NK-92 (cell line): Measurements from ENCODE around the gene PHC2.
"Not testable (repeated sequence)": the region's sequence is repeated elsewhere in the genome, so short reads cannot be mapped to it uniquely, and the experiment has no call there.

Experiments
- DNase-seq: peaks from one replicate; lab custom pipeline; 2025; ENCODE audit not compliant: unreplicated experiment; lab: John Stamatoyannopoulos, UW

PHC2 gene

DNA sequence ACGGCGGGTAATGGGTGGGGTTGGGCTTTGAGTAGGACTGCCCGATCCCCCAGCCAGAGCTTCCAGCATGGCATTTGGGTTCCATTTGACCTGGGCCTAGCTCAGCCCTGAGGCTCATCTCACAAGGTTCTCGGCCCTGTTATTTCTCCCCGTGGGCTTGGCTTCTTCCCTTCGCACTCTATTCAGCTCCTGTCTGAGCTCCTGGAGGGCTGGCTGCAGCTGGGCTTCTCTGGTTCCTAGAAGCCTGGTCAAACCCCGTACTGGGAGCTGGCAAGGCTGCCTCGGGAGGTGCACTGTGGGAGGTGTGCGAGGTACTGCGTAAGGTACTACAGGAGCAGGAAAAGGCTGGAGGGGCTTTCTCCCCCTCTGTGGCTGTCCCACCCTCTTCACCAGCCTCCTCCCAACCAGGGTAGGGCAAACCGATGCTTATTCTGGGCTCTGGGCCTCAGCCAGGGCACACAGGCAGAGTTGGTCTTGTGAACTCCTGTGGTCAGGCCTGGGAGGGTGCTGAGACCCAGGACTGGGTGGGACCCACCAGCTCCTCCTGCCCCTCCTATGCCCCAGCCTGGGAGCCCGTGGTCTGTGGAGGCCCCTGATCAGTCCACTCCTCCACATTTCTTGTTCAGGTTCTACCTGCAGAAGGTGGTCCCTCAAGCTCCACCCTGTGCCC lies 110.8 kb downstream of the PHC2 start:
- DNase-seq: no peak

DNA sequence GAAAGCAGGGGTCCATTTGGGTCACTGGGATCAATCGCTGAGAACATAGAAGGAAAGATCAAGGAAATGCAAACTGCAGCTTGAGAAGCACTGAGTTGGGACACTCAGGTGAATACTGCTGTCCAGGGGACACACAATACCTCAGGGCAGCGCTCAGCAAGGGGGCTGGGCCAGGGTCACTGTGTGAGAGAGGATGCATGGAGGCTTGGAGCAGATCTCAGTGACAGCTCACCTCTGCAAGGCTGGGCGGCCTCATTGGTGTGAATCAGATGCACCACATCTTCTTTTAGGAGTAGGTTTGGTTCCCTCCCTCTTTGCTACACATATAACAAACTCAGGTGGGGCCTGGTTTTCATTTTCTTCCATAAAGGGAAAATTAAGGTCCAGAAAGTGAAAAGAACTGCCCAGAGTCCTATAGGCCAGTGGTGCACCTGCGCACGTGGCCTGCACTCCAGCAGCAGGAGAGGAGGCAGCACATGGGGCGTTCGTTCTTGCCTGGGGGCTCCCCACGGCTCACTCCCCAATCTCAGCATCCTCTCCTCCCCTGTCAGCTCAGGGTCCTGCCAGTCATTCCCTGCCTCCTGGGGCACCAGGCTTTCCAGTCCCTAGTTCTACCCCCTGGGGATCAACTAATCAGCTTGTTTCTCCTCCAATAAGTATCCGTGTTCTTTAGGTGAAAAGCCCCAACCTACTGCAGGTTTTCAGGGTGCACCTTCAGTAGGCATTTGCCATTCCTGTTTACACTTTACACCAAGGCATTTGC lies 111.5 kb downstream of the PHC2 start:
- no peak for DNase-seq

DNA sequence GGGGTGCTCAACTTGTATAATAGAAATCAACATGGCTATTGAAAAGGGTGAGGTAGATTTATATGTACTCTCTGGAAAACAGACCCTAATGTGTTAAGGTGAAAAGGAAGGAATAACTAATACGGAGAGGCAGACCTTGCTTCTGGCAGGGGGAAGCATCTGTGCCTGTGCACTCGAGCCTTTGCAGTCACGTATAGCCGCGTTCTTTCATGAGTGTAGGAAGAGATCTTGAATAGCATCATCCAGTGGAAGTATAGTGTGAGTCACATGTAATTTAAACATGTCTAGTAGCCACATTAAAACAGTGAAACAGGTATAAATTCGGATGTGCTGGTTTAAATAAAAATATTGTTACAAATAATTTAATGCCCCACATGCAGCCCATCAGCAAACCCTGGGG lies 112.9 kb downstream of the PHC2 start:
- no peak for DNase-seq

DNA sequence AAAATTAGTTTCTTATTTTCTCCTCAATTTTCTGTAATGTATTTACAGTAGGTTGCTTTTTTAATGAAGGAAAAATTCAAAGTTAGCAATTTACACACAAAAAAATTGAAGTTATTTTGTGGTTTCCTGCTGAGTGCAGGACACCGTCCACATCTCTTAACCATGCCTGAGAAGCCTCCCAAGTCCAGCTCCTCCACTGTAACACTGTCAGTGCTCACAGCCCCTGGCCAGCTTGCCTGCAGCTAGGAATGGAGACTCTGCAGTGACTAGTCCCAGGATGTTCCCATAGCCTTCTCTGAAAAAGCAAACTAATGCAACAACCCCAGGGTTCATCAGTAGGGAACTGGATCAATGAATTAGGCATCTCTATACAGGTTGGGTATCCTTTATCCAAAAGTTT lies 113.5 kb downstream of the PHC2 start:
- DNase-seq: no peak

DNA sequence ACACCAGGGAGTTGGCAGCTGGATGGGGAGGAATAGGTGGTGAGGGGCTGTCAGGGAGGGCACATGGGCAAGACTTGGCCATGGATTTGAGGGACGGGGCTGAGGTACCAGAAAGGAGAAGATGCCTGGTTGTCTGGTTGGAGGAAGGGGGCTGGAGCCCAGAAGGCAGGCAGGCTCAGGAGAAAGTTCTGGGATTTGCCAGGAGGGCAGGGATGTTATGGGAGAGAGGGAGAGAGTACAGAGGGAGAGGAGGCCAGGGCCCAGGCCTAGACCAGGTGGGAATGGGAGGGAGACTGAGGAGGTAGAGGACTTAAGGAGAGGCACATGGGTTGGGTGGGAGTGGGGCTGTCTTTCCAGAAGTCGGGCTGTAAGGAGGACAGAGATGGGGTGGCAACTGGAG lies 114.3 kb downstream of the PHC2 start:
- DNase-seq: no peak

DNA sequence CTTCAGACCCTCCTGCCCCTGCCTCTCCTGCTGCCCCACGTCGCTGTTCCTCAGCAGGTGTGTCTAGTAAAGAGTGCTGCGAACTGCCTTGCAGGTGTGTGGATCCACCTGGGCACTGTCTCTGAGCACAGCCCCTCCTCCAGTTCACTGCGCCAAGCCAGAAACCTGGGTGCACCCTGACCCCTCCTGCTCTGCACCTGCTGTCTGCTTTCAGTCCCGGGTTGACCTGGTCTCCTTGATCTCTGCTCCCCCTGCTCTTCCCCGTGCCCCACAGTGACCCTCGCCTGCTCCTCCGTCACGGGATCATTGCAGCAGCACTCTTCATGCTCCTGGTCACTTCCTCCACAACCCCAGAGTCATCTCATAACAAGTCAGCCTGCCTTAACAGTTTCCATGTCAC lies 116.5 kb downstream of the PHC2 start:
- DNase-seq: no peak

DNA sequence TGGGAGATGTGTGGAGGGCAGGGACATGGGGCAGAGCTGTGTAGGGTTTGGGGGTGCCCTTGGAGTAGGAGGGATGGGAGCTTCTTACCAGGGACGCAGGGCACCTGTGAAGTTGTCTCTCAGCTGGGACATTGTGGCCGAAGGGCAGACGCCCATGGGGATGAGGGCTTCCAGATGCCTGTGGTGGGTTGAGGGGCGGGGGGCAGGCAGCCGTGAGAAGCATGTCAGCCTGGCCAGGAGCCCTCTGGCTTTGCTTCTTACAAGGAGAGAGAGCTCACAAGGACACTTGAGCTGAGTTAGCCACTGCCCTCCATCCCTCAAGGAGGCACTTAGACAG lies 118.5 kb downstream of the PHC2 start:
- no peak for DNase-seq

DNA sequence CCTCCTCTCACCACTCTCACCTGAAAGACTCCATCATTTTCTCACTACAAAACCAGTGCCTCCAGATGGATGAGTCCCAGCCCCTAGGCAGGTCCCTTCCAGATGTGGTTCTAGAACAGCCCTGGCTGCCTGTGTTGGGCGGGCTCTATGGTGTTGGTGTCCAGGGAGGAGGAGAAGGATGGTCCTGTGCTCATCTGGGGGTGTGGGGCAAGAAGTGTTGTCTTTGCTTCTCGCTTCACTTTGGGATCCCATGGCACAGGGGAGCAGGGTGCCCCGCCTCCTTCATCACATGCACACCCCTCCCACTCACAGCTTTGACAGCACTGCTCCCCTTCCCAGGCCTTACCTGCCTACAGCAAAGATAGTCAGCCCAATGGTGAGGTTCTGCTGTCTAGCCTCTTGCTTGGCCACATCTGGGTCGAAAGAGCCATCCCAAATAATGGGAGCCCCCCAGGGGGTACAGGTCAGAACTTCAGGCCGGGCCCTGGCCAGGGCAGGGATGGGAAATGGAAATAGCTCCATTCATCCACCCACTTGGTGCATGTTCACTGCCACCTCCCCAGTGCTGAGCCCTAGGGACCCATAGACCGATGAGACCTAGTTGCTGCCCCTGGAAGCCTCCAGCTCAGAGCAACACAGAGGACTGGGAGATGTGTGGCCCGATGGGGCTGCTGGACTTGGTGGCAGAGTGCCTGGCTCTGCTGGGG lies 119.0 kb downstream of the PHC2 start:
- DNase-seq: no peak

DNA sequence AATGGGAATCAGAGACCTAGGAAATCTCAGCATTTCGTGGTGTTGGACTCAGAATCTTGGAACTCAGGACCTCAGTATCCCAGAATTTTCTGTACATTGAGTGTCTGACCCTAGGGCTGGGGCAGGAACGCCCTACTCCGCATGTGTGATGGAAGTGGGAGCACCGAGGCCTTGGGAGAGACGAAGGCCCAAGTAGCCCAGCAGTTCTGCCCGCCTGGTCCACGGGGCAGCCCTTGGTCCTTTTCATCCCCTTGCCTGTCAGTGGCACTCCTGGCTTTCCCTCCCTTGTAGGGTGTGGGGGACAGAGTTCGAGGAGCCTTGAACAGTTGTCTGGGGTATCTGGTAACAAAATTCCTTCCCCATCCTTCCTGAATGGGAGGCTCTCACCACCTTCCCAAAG lies 120.2 kb downstream of the PHC2 start:
- no peak for DNase-seq

DNA sequence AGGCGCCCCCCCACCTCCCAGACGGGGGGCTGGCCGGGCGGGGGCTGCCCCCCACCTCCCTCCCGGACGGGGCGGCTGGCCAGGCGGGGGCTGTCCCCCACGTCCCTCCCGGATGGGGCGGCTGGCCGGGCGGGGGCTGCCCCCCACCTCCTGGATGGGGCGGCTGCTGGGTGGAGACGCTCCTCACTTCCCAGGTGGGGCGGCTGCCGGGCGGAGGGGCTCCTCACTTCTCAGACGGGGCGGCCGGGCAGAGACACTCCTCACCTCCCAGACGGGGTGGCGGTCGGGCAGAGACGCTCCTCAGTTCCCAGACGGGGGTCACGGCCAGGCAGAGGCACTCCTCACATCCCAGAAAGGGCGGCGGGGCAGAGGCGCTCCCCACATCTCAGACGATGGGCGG lies 121.5 kb downstream of the PHC2 start:
- not testable (repeated sequence) for DNase-seq

DNA sequence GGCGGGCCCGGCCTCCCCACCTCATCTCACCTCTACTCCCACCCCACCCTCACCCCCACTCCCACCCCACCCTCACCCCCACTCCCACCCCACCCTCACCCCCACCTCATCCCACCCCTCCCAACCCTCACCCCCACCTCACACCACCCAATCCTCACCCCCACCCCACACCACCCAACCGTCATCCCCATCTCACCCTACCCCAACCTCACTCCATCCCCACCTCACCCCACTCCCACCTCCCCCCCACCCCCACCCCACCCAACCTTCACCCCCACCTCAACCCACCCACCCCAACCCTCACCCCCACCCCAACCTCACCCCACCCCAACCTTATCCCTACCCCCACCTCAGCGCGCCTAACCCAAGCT lies 123.4 kb downstream of the PHC2 start:
- DNase-seq: no peak

DNA sequence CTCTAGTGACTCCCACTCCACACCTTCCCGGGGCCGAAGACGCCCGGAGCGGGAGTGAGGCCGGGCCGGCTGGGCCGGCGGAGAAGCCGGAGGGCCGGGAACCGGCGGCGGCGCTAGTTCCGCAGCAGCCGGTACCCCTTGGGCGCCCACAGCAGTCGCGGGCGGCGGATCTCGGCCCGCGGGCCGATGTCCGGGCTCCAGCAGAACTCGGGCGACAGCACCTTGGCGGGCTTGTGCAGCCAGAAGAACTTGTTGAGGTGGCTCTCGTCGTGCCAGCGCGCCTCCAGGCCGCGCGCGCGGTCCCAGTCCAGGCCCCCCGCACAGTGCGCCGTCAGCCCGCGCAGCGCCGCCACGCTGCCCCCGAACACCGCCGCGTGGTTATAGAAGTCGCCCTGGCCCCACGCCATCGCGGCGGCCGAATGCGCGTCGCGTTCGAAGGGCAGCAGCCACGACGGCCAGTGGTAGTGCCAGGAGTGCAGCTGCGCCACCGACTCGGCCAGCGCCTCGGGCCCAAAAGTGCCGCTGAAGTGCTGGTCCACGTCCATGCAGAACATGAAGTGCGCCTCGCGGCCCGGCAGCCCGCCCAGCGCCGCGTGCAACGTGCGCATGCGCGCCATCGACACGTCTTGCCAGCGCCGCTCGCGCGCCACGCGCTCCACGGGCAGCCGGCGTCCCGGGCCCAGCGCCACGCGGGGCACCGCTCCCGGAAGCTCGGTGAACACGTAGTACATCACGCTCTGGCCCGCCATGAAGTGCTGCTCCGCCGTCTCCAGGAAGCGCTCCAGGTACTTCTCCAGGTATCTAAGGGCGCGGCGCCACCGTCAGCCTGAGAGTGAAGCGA lies 124.0 kb downstream of the PHC2 start:
- no peak for DNase-seq

DNA sequence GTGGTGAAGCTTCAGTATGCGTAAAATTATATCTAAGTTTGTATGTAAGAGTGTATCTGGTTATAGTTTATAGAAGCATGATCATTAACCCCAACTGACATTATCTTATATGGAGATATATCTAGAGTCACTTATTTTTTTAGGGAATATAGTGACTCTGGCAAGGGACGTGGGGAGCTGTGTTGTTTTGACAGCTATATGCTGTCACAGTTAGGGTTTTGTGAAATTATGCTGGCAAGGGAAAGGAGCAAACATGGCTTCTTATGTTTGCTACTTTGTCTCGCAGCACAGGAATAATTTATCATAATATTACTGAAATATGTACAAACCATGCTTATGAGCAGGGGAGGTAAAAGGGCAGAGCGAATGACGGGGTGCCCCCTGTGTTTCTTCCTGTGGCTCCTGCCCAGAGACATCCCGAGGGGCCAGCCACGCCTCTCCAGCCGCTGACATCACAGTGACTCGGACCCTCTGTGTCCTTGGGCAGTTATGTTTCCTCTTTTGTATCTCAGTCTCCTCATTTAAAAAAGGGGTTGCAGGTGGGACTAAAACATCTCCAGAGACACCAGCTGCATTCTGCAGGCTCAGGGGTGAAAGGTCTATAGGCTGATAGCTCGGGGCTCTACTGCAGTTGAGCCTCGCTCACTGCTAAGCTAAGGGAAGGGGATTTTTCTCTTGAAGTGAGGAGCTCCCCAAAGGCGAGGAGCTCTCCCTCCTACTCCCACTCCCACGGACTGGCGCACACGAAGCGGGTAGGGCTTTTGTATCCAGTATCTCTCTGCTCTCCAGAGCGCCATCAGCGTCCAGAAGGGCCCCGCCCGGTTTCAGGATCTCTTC lies 124.9 kb downstream of the PHC2 start:
- no peak for DNase-seq

DNA sequence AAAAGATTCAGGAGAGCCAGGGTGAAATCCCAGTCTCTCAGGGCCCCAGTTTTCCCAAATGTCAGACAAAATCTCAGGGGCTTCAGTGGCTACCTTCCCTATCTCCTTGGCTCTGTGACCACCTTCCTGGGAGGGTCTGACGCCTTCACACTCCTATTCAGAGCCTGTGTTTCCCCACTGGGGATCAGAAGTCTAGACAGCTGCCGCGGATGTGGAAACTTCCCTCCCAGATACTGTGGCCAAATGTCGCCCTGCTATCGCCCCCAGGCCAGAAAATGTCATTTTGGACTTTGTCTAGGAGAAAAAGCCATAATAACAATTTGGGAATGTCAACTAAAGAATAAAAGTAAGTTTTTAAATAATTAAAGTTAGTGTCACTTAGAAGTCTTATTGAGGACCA lies 125.9 kb downstream of the PHC2 start:
- no peak for DNase-seq

DNA sequence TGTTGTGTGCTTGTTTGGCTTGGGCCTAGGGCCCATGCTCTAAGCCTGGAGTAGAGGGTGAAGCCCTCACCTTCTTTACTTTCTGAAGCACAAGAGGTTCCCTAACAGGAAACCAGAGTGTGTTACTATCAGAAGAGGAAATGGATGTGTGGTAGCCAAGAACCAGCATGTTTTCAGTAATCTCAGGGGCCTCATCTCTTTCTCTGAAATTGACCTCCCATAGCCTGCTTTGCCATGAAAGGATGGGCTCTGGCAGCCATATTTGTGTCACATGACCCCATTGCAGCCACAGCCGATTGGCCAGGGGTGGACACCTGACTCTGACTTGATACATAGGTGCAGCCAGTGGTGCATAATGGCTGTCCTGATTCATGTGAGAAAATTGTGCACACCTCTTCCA lies 128.6 kb downstream of the PHC2 start:
- no peak for DNase-seq

DNA sequence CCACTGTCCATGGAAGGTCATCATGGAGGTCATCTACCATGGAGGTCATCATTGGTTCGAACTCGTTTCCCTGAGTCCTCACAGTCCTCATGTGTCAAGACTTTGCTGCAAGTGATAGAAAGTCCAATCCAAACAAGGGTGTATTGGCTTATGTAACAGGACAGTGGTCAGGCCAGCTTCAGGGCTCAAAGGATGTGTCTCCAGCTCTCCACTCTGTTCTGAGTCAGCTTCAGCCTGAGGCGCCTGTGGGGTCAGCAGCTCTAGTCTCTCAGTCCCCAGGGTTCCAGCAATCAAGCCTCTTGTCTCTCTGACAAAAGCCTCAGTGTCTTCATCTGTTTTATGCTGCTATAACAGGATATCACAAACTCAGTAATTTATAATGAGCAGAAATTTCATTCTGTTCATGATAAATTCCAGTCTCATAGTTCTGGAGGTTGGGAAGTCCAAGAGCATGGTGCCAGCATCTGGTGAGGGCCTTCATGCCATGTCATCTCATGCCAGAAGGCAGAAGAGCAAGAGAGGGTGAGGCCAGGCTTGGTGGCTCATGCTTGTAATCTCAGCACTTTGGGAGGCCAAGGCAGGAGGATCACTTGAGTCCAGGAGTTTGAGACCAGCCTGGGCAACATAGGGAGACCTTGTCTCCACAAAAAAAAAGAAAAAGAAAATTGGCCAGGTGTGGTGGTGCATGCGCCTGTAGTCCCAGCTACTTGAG lies 129.5 kb downstream of the PHC2 start:
- DNase-seq: no peak

DNA sequence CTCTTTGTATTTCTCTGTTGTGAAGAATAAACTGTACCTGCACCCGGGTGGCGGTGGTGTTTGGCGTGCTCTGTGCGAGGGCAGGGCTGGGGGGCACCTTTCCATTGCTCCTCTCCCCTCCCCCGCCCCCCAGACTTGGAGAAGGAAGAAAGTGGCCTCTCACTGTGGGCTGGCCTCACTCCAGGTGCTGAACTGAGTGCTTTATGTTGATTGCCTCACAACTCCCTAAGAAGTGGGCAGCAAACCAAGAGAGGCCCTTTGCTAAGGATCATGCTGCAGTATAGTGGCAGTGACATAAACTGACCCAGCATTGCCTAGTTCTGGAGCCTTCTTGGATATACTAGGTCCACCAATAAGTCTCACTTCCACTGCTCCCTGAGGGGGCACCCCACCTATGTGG lies 130.2 kb downstream of the PHC2 start:
- DNase-seq: no peak

DNA sequence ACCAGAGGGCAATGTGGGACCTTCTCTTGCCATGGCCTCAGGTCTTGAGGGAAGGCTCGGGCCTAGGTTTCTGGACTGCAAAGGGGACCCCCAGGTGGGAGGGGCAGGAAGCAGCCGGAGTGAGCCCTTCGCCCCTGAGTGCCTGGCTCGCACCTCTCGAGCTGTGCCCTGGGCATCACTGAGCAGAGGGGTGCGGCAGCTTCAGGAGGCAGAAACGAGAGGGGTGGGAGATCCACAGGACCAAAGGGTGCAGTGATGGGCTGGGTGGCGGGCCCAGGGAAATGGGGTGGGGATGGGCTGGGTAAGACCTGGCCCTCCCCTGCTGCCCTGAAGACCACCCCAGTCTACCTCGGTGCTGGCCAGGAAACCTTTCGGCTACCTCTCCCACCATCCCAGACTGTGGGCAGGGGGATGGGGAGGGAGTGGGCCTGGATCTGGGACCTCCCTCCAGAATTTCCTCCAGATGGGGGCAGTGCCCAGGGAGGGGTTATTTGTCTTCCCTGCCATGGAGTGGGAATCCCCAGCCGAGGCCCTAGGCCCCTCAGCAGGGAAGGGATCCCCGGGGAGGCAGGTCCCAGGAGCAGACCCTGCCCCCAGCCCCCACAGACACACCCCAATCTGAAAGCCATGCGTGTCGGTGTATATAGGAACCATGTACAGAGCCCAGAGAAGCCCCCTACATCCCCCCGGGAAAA lies 131.3 kb downstream of the PHC2 start:
- no peak for DNase-seq

DNA sequence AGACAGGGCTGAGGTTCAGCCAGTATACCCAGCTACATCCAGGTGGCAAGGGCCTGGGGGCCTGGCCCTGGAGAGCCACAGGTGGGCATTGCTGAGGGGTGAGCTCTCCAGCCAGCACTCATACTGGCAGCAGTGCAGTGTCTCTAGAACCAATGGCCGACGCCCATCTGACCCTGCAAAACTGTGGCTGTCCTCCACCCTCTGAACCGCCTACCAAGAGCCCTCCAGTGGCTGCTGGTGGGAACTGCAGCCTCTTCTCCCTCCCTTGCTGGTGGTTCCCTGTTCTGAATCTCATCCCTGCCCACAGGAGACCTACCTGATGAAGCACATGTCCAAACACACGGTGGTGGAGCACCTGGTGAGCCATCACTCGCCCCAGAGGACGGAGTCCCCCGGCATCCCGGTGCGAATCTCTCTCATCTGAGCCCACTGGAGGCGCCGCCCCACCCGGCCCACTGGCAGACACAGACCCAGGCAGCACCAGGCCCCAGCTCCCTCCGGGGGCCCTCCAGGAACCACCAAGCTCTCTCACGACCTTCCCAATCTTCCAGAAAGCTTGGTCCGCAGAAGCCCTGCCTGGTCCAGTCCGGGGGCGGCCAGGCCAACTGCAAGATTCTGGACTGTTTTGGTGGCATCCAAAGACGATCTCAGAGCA lies 132.1 kb downstream of the PHC2 start:
- DNase-seq: no peak
